GM12872 (cell line): ENCODE results near the gene DCHS1.

ENCODE experiments used
- CTCF ChIP-seq: IDR thresholded peaks from 3 replicates; pipeline ENCODE4 v1.5.1; 2011; ENCODE audit warnings: low read depth, mild to moderate bottlenecking, low read length, moderate library complexity; ENCODE audit not compliant: insufficient read depth

The DCHS1 gene

GRCh38 chr11:6615046-6615445, 40.6 kb downstream of the DCHS1 start:
- TF ChIP-seq CTCF, result no peak

- no peak for TF ChIP-seq CTCF
Measured at GRCh38 chr11:6614446-6614845, 41.2 kb downstream of the DCHS1 start.

GRCh38 chr11:6613496-6613895, 42.1 kb downstream of the DCHS1 start:
- TF ChIP-seq CTCF, result no peak

- peak; percentile 72 for TF ChIP-seq CTCF
Measured at GRCh38 chr11:6612213-6613041, 43.2 kb downstream of the DCHS1 start, which contains the start of gene TAF10. TSS of gene TAF10 (minus strand) at chr11:6612216. CDS start at chr11:6612189, 27 bp downstream.

- no peak for TF ChIP-seq CTCF
Measured at GRCh38 chr11:6611963-6612212, 43.7 kb downstream of the DCHS1 start.

GRCh38 chr11:6611092-6611962, 44.3 kb downstream of the DCHS1 start:
- TF ChIP-seq CTCF, result no peak

GRCh38 chr11:6610591-6610990, 45.0 kb downstream of the DCHS1 start:
- no peak for TF ChIP-seq CTCF
